GM10248 (cell line): ENCODE results near the gene CDH7.

Experiments used
- CTCF ChIA-PET: fragments of 300-600 bp; sonication (Branson Sonifier 250); formaldehyde crosslinking; extraction: SDS; loops from one replicate; lab custom pipeline; 2021; ENCODE audit warnings: antibody characterized with exemption; lab: Yijun Ruan, JAX
- POLR2A ChIA-PET: fragments of 350-650 bp; sonication (Branson Sonifier 250); formaldehyde crosslinking; extraction: SDS; loops from one replicate; lab custom pipeline; 2020; ENCODE audit warnings: antibody characterized with exemption; lab: Yijun Ruan, JAX
- DNase-seq: peaks from one replicate; pipeline ENCODE4 v3.0.0; 2012; ENCODE audit errors: extremely low spot score
- TF ChIP-seq, protein P1 (sequence below): IDR thresholded peaks from 2 replicates; pipeline ENCODE4 v1.5.1; 2012; ENCODE audit warnings: mild to moderate bottlenecking, low read depth; ENCODE audit errors: extremely low read depth, missing control alignments, control extremely low read depth

Gene CDH7

DNA sequence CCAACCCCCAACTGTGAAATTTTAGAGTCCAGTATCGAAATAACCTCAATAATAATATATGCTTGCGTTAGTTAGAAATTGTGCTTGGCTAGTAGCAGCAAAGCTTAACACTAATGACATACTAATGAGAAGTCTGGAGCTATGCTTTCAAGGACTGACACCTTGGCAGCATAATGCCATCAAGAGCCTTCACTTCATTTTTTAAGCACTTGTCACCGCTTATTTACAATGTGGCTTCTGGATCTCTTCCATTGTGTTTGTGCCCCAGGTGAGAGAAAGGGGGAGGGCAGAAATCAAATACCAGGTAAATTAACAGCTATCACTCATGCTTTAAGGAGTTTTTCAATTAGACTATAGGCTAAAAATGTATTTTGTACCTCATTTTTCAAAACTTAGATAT lies 101.5 kb downstream of the CDH7 start:
- ChIA-PET POLR2A (no interaction called here), CTCF (no interaction called here)
- no peak for DNase-seq
- TF ChIP-seq, protein P1, sequence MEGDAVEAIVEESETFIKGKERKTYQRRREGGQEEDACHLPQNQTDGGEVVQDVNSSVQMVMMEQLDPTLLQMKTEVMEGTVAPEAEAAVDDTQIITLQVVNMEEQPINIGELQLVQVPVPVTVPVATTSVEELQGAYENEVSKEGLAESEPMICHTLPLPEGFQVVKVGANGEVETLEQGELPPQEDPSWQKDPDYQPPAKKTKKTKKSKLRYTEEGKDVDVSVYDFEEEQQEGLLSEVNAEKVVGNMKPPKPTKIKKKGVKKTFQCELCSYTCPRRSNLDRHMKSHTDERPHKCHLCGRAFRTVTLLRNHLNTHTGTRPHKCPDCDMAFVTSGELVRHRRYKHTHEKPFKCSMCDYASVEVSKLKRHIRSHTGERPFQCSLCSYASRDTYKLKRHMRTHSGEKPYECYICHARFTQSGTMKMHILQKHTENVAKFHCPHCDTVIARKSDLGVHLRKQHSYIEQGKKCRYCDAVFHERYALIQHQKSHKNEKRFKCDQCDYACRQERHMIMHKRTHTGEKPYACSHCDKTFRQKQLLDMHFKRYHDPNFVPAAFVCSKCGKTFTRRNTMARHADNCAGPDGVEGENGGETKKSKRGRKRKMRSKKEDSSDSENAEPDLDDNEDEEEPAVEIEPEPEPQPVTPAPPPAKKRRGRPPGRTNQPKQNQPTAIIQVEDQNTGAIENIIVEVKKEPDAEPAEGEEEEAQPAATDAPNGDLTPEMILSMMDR: no peak

DNA sequence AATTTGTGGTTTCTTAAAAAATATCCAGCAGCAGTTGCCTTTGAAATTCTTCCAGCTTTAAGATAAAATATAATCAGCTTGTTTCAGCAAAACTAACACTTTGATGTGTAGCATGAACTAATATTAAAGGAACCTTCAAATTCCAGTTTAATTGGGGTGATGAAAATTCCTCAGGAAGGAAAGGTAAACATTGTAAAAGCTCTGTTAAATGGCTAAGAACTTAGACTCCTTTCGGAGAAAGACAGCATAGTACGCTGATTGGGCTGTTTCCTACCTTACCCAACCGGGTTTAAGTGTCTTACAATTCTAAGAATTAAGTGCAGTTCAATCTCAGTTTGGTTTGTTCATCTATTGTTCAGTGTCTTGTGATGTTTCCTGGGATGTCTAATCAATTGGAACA lies 108.3 kb downstream of the CDH7 start:
- CTCF ChIA-PET: interaction anchor here (1.5 to 2.3 kb wide), 2 partner anchors 10 to 17 kb away, joined by 4 to 7 read pairs; no protein-coding TSS in a partner anchor
- POLR2A ChIA-PET: no interaction called here
- no peak for DNase-seq
- TF ChIP-seq, protein P1: no peak

- DNase-seq: no peak
- ChIA-PET POLR2A (no interaction called here), CTCF (no interaction called here)
- TF ChIP-seq, protein P1: no peak
Observed at GRCh38 chr18:65869527-65869926, 118.7 kb downstream of the CDH7 start.

- TF ChIP-seq, protein P1: no peak
- ChIA-PET POLR2A (no interaction called here), CTCF (interaction anchor here (1.4 kb wide), 1 partner anchor 17 kb away, joined by 4 read pairs; no protein-coding TSS in a partner anchor)
- no peak for DNase-seq
Observed at GRCh38 chr18:65876310-65876709, 125.5 kb downstream of the CDH7 start.

- ChIA-PET CTCF (interaction anchor here (2.3 kb wide), 1 partner anchor 11 kb away, joined by 5 read pairs; no protein-coding TSS in a partner anchor), POLR2A (no interaction called here)
- TF ChIP-seq, protein P1: no peak
- DNase-seq: no peak
Observed at GRCh38 chr18:65897292-65897691, 146.5 kb downstream of the CDH7 start.

GRCh38 chr18:65901522-65901921 lies 150.7 kb downstream of the CDH7 start:
- TF ChIP-seq, protein P1: no peak
- DNase-seq: no peak
- CTCF ChIA-PET: interaction anchor here (0.8 kb wide), 1 partner anchor 25 kb away, joined by 3 read pairs; no protein-coding TSS in a partner anchor
- POLR2A ChIA-PET: no interaction called here
